K562 (cell line): ENCODE data around the gene SND1. TPM values are rescaled to one million over a fixed set of nuclear protein-coding genes. Genes with fewer than 3 reads are reported as not detected.

ENCODE experiments used
- ATAC-seq: fragments of 200-7000 bp; cut with Tn5 transposase; 3 replicates; pipeline ENCODE4 v1.9.1; 2020; ENCODE audit warnings: moderate library complexity
- BruUV-seq: library from RNA; stranded (reverse); fragments of 400-500 nt; replicated peaks from 2 replicates; lab custom pipeline; 2021; lab: Mats Ljungman, UMichigan
- CTCF ChIA-PET: fragments of 300-600 bp; formaldehyde crosslinking; extraction: SDS; loops from one replicate; lab custom pipeline; 2021; ENCODE audit warnings: low intra/inter-chr PET ratio; lab: Yijun Ruan, JAX
- POLR2A ChIA-PET: fragments of 300-600, 350-650 bp; sonication (Branson Sonifier 250); formaldehyde crosslinking; extraction: SDS; loops from one replicate; lab custom pipeline; 2021; ENCODE audit warnings: antibody characterized with exemption, inconsistent platforms; lab: Yijun Ruan, JAX
- DNase-seq, 4 experiments: peaks; one replicate each; pipeline versions ENCODE4 v3.0.0 to v3.0.0-alpha.2; 2011 to 2018; ENCODE audit warnings: low spot score in 3 of 4, mixed read lengths in 3 of 4; ENCODE audit errors: extremely low read depth in 1 of 4
- FAIRE-seq: peaks from 2 replicates; lab custom pipeline; 2011; peaks lifted over from hg19 to GRCh38; lab: Jason Lieb, UNC
- H2AFZ ChIP-seq: 2 replicates; pipeline ENCODE4 v1.6.0; 2011; ENCODE audit warnings: low read depth, low read length, control low read depth, inconsistent platforms
- H3K27ac ChIP-seq: fragments of 200-600 bp; 3 replicates; pipeline ENCODE4 v1.8.0; 2011; ENCODE audit warnings: low read depth, mild to moderate bottlenecking, control low read depth, inconsistent platforms, low read length, moderate library complexity, mixed read lengths; ENCODE audit errors: extremely low read depth
- H3K27me3 ChIP-seq, 2 experiments: fragments of 300-600 bp in 1 of 2; 2 replicates in 1 of 2; 3 replicates in 1 of 2; pipeline versions ENCODE4 v1.6.0 to v1.8.0; 2011; ENCODE audit warnings: inconsistent platforms in 2 of 2, low read length in 2 of 2, mild to moderate bottlenecking in 1 of 2, mixed read lengths in 1 of 2, moderate library complexity in 1 of 2; ENCODE audit not compliant: control insufficient read depth in 2 of 2, insufficient read depth in 2 of 2
- H3K36me3 ChIP-seq: fragments of 300-600 bp; 3 replicates; pipeline ENCODE4 v1.8.0; 2011; ENCODE audit warnings: mild to moderate bottlenecking, low read length, inconsistent platforms; ENCODE audit not compliant: control insufficient read depth, insufficient read depth
- H3K4me1 ChIP-seq, 2 experiments: fragments of 200-600 bp in 1 of 2; replicated peaks in 1 of 2; 2 replicates in 1 of 2; 3 replicates in 1 of 2; pipeline versions ENCODE4 v1.5.1 to v1.8.0; 2011; ENCODE audit warnings: inconsistent platforms in 2 of 2, low read length in 2 of 2, mild to moderate bottlenecking in 1 of 2, mixed read lengths in 1 of 2, moderate library complexity in 1 of 2; ENCODE audit not compliant: control insufficient read depth in 2 of 2, insufficient read depth in 2 of 2
- H3K4me2 ChIP-seq: 2 replicates; pipeline ENCODE4 v1.6.1; 2011; ENCODE audit warnings: low read length, control low read depth, inconsistent platforms, mixed read lengths; ENCODE audit not compliant: insufficient read depth
- H3K4me3 ChIP-seq: fragments of 200-600 bp; sonication (generic), shearing (Covaris generic); 2 replicates; pipeline ENCODE4 v1.5.1; 2016; ENCODE audit warnings: control low read depth, inconsistent platforms
- H3K79me2 ChIP-seq: fragments of 200-600 bp; 3 replicates; pipeline ENCODE4 v1.8.0; 2011; ENCODE audit warnings: low read length, inconsistent platforms; ENCODE audit not compliant: control insufficient read depth, insufficient read depth
- H3K9ac ChIP-seq, 2 experiments: 2 replicates each; pipeline versions ENCODE4 v1.6.0 to v1.6.1; 2011; ENCODE audit warnings: low read depth in 2 of 2, low read length in 2 of 2, control low read depth in 1 of 2, inconsistent platforms in 1 of 2, mild to moderate bottlenecking in 1 of 2, mixed read lengths in 1 of 2; ENCODE audit not compliant: insufficient read depth in 1 of 2
- H3K9me1 ChIP-seq: one replicate; pipeline ENCODE4 v1.6.0; 2011; ENCODE audit warnings: inconsistent platforms, mild to moderate bottlenecking, low read length, moderate library complexity; ENCODE audit not compliant: control insufficient read depth, insufficient read depth
- H3K9me3 ChIP-seq: replicated peaks from 2 replicates; pipeline ENCODE4 v1.5.1; 2011; ENCODE audit warnings: low read depth, low read length, inconsistent platforms; ENCODE audit not compliant: control insufficient read depth, insufficient read depth
- H4K20me1 ChIP-seq: replicated peaks from 2 replicates; pipeline ENCODE4 v1.6.1; 2011; ENCODE audit warnings: low read length, inconsistent platforms, mixed read lengths; ENCODE audit not compliant: control insufficient read depth, insufficient read depth
- CXXC5 ChIP-seq: fragments of 250-450 bp; sonication (Bioruptor Pico); IDR thresholded peaks from 2 replicates; pipeline ENCODE4 v1.8.0; 2022; ENCODE audit warnings: inconsistent platforms, mild to moderate bottlenecking, moderate library complexity
- NR3C1 ChIP-seq: sonication (generic); formaldehyde crosslinking; IDR thresholded peaks from 2 replicates; pipeline ENCODE4 v1.8.1; 2022; ENCODE audit warnings: missing genetic modification reagents
- SAFB2 ChIP-seq: fragments of 200-400 bp; formaldehyde crosslinking; IDR thresholded peaks from 2 replicates; pipeline ENCODE4 v1.6.1; 2018; ENCODE audit warnings: borderline replicate concordance, low read length, low read depth, moderate library complexity; ENCODE audit not compliant: severe bottlenecking
- TBL1XR1 ChIP-seq, 2 experiments: IDR thresholded peaks; 2 replicates each; pipeline ENCODE4 v1.6.1; 2012; ENCODE audit warnings: improper control_type of control experiment in 2 of 2, low read length in 2 of 2, mild to moderate bottlenecking in 1 of 2
- ZFX ChIP-seq: sonication (generic); formaldehyde crosslinking; IDR thresholded peaks from 2 replicates; pipeline ENCODE4 v1.8.0; 2022; ENCODE audit warnings: mild to moderate bottlenecking, missing genetic modification reagents, moderate library complexity
- ZNF780A ChIP-seq: fragments of 250-450 bp; sonication (Bioruptor Pico); IDR thresholded peaks from 2 replicates; pipeline ENCODE4 v1.5.0; 2021; ENCODE audit warnings: mild to moderate bottlenecking
- WGBS: fragments of 100-300 bp; shearing (Covaris generic); methylation state at CpG from one replicate; pipeline ENCODE4 v1.1.6; 2016; ENCODE audit warnings: low coverage, mixed read lengths; ENCODE audit not compliant: insufficient coverage; ENCODE audit errors: missing lambda C conversion rate; 5-methylcytosine and 5-hydroxymethylcytosine counted together
- in situ Hi-C: fragments of 300-500 bp; cut with MboI; formaldehyde crosslinking; loops from 4 replicates; pipeline ENCODE4 v1.15.0; 2018; ENCODE audit warnings: inconsistent platforms, mixed read lengths
- intact Hi-C: fragments of 100-400 bp; cut with micrococcal nuclease; formaldehyde crosslinking; loops from 2 replicates; pipeline ENCODE4 v1.14.2; 2022
- polyA plus RNA-seq, 8 experiments: library from polyadenylated mRNA; depleted of rRNA in 4 of 8; stranded (reverse) in 5 of 8; unstranded in 3 of 8; fragments of >200 nt; fragmentation: Nextera tagmentation in 2 of 8; fragmentation: Illumina TruSeq in 1 of 8; extraction: Ambion mirVana in 2 of 8; extraction: Trizol in 1 of 8; gene quantifications; 2 replicates each; pipeline versions ENCODE4 v1.2.1 to v1.2.3, GENCODE V29; 2011 to 2014; ENCODE audit warnings: inconsistent platforms in 1 of 8, missing spikeins in 1 of 8
- total RNA-seq, 7 experiments: library from RNA; depleted of rRNA in 6 of 7; stranded (reverse); fragments of >200 nt in 6 of 7; fragmentation: Illumina TruSeq in 2 of 7; extraction: Trizol in 2 of 7; gene quantifications; 2 replicates each; pipeline versions ENCODE4 v1.2.1 to v1.2.3, GENCODE V29; 2011 to 2021; ENCODE audit warnings: low replicate concordance in 1 of 7
- TF ChIP-seq, protein P1 (sequence below): fragments of 450-650 bp; IDR thresholded peaks from 2 replicates; pipeline ENCODE4 v1.6.1; 2018; ENCODE audit not compliant: partially characterized antibody

The SND1 gene
- total and polyA plus RNA-seq, 9 of the 15 experiments (the other 6 are each of a cell fraction or from before 2014, with no cell fraction given), result 46.5 to 307 (median 191) TPM

GRCh38 chr7:127905021-127905420 is 253.0 kb downstream of the SND1 start:
- Histone ChIP-seq H3K4me2 (no peak overlapping the region), H3K4me3 (no peak overlapping the region), H4K20me1 (peaks cover 18% of the 10 kb centered on the region), H3K36me3 (peaks cover 74% of the 10 kb centered on the region), H3K9me1 (peaks cover 15% of the 10 kb centered on the region), H3K27me3 (no peaks in the 10 kb centered on the region), H2AFZ (no peak overlapping the region), H3K27ac (no peak overlapping the region), H3K9me3 (no peaks in the 10 kb centered on the region), H3K79me2 (peaks cover 45% of the 10 kb centered on the region), H3K4me1 (peaks cover 3 to 36% of the 10 kb centered on the region in 2 experiments; a peak in 4 of 5 replicates)
- ATAC-seq, result no peak
- POLR2A ChIA-PET, result interaction anchor here (0.7 to 1.5 kb wide), 6 partner anchors 10 to 291 kb away, joined by 3 to 5 read pairs (median 4); no protein-coding TSS in a partner anchor
- no peak for DNase-seq
- CTCF ChIA-PET, result no interaction called here
- in situ Hi-C loops, result no loop called here
- intact Hi-C loops, result no loop called here
- no TSS peak for BruUV-seq
- TF ChIP-seq NR3C1 (CRISPR knock-in tag) (no peak), SAFB2 (no peak), ZNF780A (no peak)
- TF ChIP-seq, all 486 proteins: peak for 0
- H3K9ac ChIP-seq, result no peak overlapping the region
- no peak for FAIRE-seq

GRCh38 chr7:127905491-127906330 is 253.7 kb downstream of the SND1 start:
- in situ Hi-C loops, result no loop called here
- no TSS peak for BruUV-seq
- Histone ChIP-seq H3K9me3 (no peaks in the 10 kb centered on the region), H3K79me2 (peaks cover 39% of the 10 kb centered on the region), H3K9me1 (peaks cover 15% of the 10 kb centered on the region), H3K27ac (no peak overlapping the region), H3K4me3 (no peak overlapping the region), H4K20me1 (peaks cover 11% of the 10 kb centered on the region), H3K4me1 (peaks cover 3 to 30% of the 10 kb centered on the region in 2 experiments; a peak in 4 of 5 replicates), H3K36me3 (peaks cover 71% of the 10 kb centered on the region), H3K4me2 (no peak overlapping the region), H3K27me3 (no peaks in the 10 kb centered on the region), H3K9ac (no peak overlapping the region; a peak in 1 of 4 replicates), H2AFZ (no peak overlapping the region)
- FAIRE-seq, result no peak
- WGBS, result 93% methylated on average over 2 of the region's 2 CpGs
- intact Hi-C loops, result no loop called here
- ATAC-seq, result no peak
- ChIA-PET POLR2A (interaction anchor here (0.6 to 1.7 kb wide), 10 partner anchors 10 to 1237 kb away, joined by 3 to 5 read pairs (median 4); no protein-coding TSS in a partner anchor), CTCF (interaction anchor here (0.6 kb wide), 1 partner anchor 223 kb away, joined by 3 read pairs; no protein-coding TSS in a partner anchor)
- DNase-seq, result no peak
- TF ChIP-seq, protein P1, sequence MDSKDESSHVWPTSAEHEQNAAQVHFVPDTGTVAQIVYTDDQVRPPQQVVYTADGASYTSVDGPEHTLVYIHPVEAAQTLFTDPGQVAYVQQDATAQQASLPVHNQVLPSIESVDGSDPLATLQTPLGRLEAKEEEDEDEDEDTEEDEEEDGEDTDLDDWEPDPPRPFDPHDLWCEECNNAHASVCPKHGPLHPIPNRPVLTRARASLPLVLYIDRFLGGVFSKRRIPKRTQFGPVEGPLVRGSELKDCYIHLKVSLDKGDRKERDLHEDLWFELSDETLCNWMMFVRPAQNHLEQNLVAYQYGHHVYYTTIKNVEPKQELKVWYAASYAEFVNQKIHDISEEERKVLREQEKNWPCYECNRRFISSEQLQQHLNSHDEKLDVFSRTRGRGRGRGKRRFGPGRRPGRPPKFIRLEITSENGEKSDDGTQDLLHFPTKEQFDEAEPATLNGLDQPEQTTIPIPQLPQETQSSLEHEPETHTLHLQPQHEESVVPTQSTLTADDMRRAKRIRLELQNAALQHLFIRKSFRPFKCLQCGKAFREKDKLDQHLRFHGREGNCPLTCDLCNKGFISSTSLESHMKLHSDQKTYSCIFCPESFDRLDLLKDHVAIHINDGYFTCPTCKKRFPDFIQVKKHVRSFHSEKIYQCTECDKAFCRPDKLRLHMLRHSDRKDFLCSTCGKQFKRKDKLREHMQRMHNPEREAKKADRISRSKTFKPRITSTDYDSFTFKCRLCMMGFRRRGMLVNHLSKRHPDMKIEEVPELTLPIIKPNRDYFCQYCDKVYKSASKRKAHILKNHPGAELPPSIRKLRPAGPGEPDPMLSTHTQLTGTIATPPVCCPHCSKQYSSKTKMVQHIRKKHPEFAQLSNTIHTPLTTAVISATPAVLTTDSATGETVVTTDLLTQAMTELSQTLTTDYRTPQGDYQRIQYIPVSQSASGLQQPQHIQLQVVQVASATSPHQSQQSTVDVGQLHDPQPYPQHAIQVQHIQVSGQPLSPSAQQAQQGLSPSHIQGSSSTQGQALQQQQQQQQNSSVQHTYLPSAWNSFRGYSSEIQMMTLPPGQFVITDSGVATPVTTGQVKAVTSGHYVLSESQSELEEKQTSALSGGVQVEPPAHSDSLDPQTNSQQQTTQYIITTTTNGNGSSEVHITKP, result no peak
- TF ChIP-seq TBL1XR1 (IDR thresholded peaks at IDR 0.05; ENCODE audit: low read length in 2 of 2) (no peak), ZFX (no peak), CXXC5 (no peak)
